ENCODE measurements around the gene AVPR2.

DNA sequence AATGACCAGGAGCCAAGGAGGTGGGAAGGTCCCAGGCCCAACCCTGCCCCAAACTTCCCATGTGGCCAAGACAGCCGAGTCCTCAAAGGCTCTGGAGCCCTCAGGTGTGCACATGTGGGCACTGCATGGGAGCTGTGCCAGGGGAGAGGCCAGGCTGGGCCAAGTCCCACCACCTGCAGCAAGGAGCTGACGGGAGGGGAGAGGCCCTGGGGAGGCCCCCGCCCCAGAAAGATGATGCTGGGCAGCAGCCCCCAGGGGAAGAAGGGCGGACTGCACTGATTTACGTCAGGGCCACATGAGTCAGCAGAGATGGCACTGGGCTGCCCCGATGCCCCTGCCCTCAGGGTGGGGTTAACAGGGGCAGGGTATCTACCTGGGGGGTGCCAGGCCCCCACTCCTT, 19.9 kb upstream of the AVPR2 start:
- TF ChIP-seq, protein P1, sequence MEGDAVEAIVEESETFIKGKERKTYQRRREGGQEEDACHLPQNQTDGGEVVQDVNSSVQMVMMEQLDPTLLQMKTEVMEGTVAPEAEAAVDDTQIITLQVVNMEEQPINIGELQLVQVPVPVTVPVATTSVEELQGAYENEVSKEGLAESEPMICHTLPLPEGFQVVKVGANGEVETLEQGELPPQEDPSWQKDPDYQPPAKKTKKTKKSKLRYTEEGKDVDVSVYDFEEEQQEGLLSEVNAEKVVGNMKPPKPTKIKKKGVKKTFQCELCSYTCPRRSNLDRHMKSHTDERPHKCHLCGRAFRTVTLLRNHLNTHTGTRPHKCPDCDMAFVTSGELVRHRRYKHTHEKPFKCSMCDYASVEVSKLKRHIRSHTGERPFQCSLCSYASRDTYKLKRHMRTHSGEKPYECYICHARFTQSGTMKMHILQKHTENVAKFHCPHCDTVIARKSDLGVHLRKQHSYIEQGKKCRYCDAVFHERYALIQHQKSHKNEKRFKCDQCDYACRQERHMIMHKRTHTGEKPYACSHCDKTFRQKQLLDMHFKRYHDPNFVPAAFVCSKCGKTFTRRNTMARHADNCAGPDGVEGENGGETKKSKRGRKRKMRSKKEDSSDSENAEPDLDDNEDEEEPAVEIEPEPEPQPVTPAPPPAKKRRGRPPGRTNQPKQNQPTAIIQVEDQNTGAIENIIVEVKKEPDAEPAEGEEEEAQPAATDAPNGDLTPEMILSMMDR (IDR thresholded peaks at IDR 0.05) = no peak
- TF ChIP-seq EP300 (IDR thresholded peaks at IDR 0.05) (no peak), POLR2A (IDR thresholded peaks at IDR 0.05) (no peak)

Data from upper lobe of left lung (tissue), 4 donors.